Mesenchymal stem cell (in vitro differentiated cells and primary cell): ENCODE measurements around the gene PIGP.

ENCODE experiments used
- DNase-seq: peaks from one replicate; pipeline ENCODE4 v3.0.0-alpha.2; 2013
- H2AFZ ChIP-seq: one replicate; pipeline ENCODE4 v1.6.1; 2013; ENCODE audit warnings: low read depth, mild to moderate bottlenecking, control low read depth, inconsistent platforms, low read length, moderate library complexity
- H2AK5ac ChIP-seq: 2 replicates; pipeline ENCODE4 v1.6.1; 2013; ENCODE audit warnings: low read length, moderate library complexity, mild to moderate bottlenecking, inconsistent platforms; ENCODE audit not compliant: severe bottlenecking
- H2BK120ac ChIP-seq: one replicate; pipeline ENCODE4 v1.6.1; 2013; ENCODE audit warnings: low read depth, mild to moderate bottlenecking, inconsistent platforms, low read length, moderate library complexity
- H2BK12ac ChIP-seq, 2 experiments: one replicate each; pipeline ENCODE4 v1.6.1; 2013; ENCODE audit warnings: inconsistent platforms in 2 of 2, low read length in 2 of 2, mild to moderate bottlenecking in 2 of 2, moderate library complexity in 2 of 2, control low read depth in 1 of 2
- H2BK15ac ChIP-seq: one replicate; pipeline ENCODE4 v1.6.1; 2013; ENCODE audit warnings: mild to moderate bottlenecking, low read depth, inconsistent platforms; ENCODE audit not compliant: poor library complexity, severe bottlenecking
- H2BK5ac ChIP-seq: 2 replicates; pipeline ENCODE4 v1.6.1; 2013; ENCODE audit warnings: low read depth, mild to moderate bottlenecking, low read length, control low read depth, inconsistent platforms; ENCODE audit not compliant: poor library complexity, severe bottlenecking
- H3K14ac ChIP-seq, 2 experiments: one replicate each; pipeline ENCODE4 v1.6.1; 2013; ENCODE audit warnings: inconsistent platforms in 2 of 2, low read length in 2 of 2, control low read depth in 1 of 2, mild to moderate bottlenecking in 1 of 2, moderate library complexity in 1 of 2
- H3K18ac ChIP-seq, 2 experiments: one replicate each; pipeline ENCODE4 v1.6.1; 2013; ENCODE audit warnings: inconsistent platforms in 2 of 2, low read length in 2 of 2, control low read depth in 1 of 2, low read depth in 1 of 2, mild to moderate bottlenecking in 1 of 2
- H3K23ac ChIP-seq, 2 experiments: one replicate each; pipeline ENCODE4 v1.6.1; 2013; ENCODE audit warnings: inconsistent platforms in 2 of 2, low read length in 2 of 2, mild to moderate bottlenecking in 2 of 2, moderate library complexity in 2 of 2, control low read depth in 1 of 2
- H3K27ac ChIP-seq: 2 replicates; pipeline ENCODE4 v1.5.1; 2013; ENCODE audit warnings: mild to moderate bottlenecking, moderate library complexity, low read length, control low read depth, inconsistent platforms; ENCODE audit not compliant: poor library complexity, severe bottlenecking
- H3K27me3 ChIP-seq, 2 experiments: 2 replicates each; pipeline versions ENCODE4 v1.6.1 to v1.7.0; 2013; ENCODE audit warnings: low read length in 2 of 2, mild to moderate bottlenecking in 2 of 2, moderate library complexity in 2 of 2, control low read depth in 1 of 2, inconsistent platforms in 1 of 2; ENCODE audit not compliant: control insufficient read depth in 1 of 2, insufficient read depth in 1 of 2
- H3K36me3 ChIP-seq, 2 experiments: 2 replicates each; pipeline versions ENCODE4 v1.6.1 to v1.7.0; 2013; ENCODE audit warnings: low read length in 2 of 2, control low read depth in 1 of 2, inconsistent platforms in 1 of 2, low read depth in 1 of 2, mild to moderate bottlenecking in 1 of 2; ENCODE audit not compliant: insufficient read depth in 2 of 2, control insufficient read depth in 1 of 2
- H3K4ac ChIP-seq, 2 experiments: one replicate each; pipeline ENCODE4 v1.6.1; 2013; ENCODE audit warnings: inconsistent platforms in 2 of 2, low read length in 2 of 2, mild to moderate bottlenecking in 2 of 2, moderate library complexity in 2 of 2, control low read depth in 1 of 2, low read depth in 1 of 2
- H3K4me1 ChIP-seq: 2 replicates; pipeline ENCODE4 v1.6.1; 2013; ENCODE audit warnings: low read depth, low read length, control low read depth; ENCODE audit not compliant: control insufficient read depth, insufficient read depth
- H3K4me2 ChIP-seq: 2 replicates; pipeline ENCODE4 v1.6.1; 2013; ENCODE audit warnings: low read length, mild to moderate bottlenecking, inconsistent platforms; ENCODE audit not compliant: poor library complexity, severe bottlenecking
- H3K4me3 ChIP-seq, 2 experiments: 2 replicates each; pipeline versions ENCODE4 v1.5.1 to v1.7.0; 2013; ENCODE audit warnings: low read length in 2 of 2, mild to moderate bottlenecking in 2 of 2, control low read depth in 1 of 2, low read depth in 1 of 2; ENCODE audit not compliant: insufficient read depth in 1 of 2
- H3K79me1 ChIP-seq: replicated peaks from 2 replicates; pipeline ENCODE4 v1.6.1; 2013; ENCODE audit warnings: mild to moderate bottlenecking, control low read depth, low read length, inconsistent platforms; ENCODE audit not compliant: poor library complexity, severe bottlenecking
- H3K9ac ChIP-seq: 2 replicates; pipeline ENCODE4 v1.7.0; 2013; ENCODE audit warnings: mild to moderate bottlenecking, low read length, moderate library complexity
- H3K9me3 ChIP-seq: 2 replicates; pipeline ENCODE4 v1.7.0; 2013; ENCODE audit warnings: mild to moderate bottlenecking, low read length; ENCODE audit not compliant: control insufficient read depth
- H4K8ac ChIP-seq: one replicate; pipeline ENCODE4 v1.6.1; 2013; ENCODE audit warnings: inconsistent platforms, mild to moderate bottlenecking, low read length, moderate library complexity
- H4K91ac ChIP-seq: one replicate; pipeline ENCODE4 v1.6.1; 2013; ENCODE audit warnings: mild to moderate bottlenecking, low read length, inconsistent platforms
- WGBS: methylation state at CpG from one replicate; pipeline ENCODE4 v1.1.7; 2013; ENCODE audit warnings: mixed read lengths; 5-methylcytosine and 5-hydroxymethylcytosine counted together

PIGP gene

GRCh38 chr21:37077403-37077802, 4.5 kb upstream of the PIGP start:
- no peak overlapping the region for H2BK120ac ChIP-seq
- DNase-seq = no peak
- no peak overlapping the region for H3K27ac ChIP-seq
- H3K9me3 ChIP-seq = no peaks in the 10 kb centered on the region
- H3K9ac ChIP-seq = no peak overlapping the region
- peaks cover 2% of the 10 kb centered on the region for H3K79me1 ChIP-seq
- no peak overlapping the region for H2BK15ac ChIP-seq
- no peak overlapping the region for H3K18ac ChIP-seq
- no peak overlapping the region for H4K91ac ChIP-seq
- no peaks in the 10 kb centered on the region for H3K4me1 ChIP-seq
- WGBS = 100% methylated on average over 1 of the region's 1 CpG
- H3K36me3 ChIP-seq = no peaks in the 10 kb centered on the region
- H3K4me3 ChIP-seq = no peak overlapping the region
- H2AK5ac ChIP-seq = no peak overlapping the region
- no peak overlapping the region for H4K8ac ChIP-seq
- no peak overlapping the region for H2BK12ac ChIP-seq
- H2BK5ac ChIP-seq = no peak overlapping the region
- H3K14ac ChIP-seq = no peak overlapping the region
- H3K27me3 ChIP-seq = no peaks in the 10 kb centered on the region
- no peak overlapping the region for H3K4ac ChIP-seq
- H2AFZ ChIP-seq = no peak overlapping the region
- no peak overlapping the region for H3K23ac ChIP-seq
- H3K4me2 ChIP-seq = no peak overlapping the region

DNA sequence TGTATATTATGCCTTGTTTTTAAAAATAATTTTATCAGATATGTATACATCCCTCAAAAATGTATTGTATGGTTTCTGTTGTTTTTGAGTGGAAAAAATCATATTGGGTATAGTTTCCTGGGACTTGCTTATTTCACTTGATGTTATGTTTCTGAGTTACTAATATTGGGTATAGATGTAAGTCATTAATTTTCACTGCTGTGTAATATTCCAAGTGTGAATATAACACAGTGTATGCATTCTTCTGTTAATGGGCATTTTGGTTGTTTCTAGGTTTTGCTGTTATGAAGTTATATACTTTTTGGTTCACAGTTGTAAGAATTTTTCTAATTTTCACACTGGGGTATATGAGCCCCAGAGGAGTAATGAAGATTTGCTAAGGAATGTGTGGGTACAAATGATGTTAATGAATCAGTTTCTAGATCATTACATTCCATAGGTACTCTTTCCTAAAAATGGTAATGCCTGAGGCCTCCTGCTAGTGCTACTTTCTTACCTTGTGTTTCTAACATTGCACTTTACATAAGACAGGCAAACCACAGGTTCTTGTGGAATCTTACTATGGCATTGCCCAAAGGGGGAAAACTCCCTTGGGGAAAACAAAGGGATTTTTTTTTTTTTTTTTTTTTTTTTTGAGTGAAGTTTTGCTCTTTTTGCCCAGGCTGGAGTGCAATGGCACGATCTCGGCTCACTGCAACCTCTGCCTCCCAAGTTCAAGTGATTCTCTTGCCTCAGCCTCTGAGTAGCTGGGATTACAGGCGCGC, 3.4 kb upstream of the PIGP start:
- H2AK5ac ChIP-seq = no peak overlapping the region
- H2BK15ac ChIP-seq = no peak overlapping the region
- H2BK5ac ChIP-seq = no peak overlapping the region
- H3K4me2 ChIP-seq = no peak overlapping the region
- no peak overlapping the region for H3K27ac ChIP-seq
- no peak overlapping the region for H3K4ac ChIP-seq
- no peak overlapping the region for H3K4me3 ChIP-seq
- H3K27me3 ChIP-seq = no peaks in the 10 kb centered on the region
- no peak overlapping the region for H3K14ac ChIP-seq
- H4K91ac ChIP-seq = no peak overlapping the region
- DNase-seq = no peak
- H3K79me1 ChIP-seq = peaks cover 7% of the 10 kb centered on the region
- peaks cover 2% of the 10 kb centered on the region for H3K4me1 ChIP-seq
- H2BK120ac ChIP-seq = no peak overlapping the region
- 98% methylated on average over 4 of the region's 4 CpGs for WGBS
- no peak overlapping the region for H2BK12ac ChIP-seq
- no peak overlapping the region for H3K18ac ChIP-seq
- H3K9ac ChIP-seq = no peak overlapping the region
- H3K23ac ChIP-seq = no peak overlapping the region
- no peaks in the 10 kb centered on the region for H3K9me3 ChIP-seq
- H4K8ac ChIP-seq = no peak overlapping the region
- H2AFZ ChIP-seq = no peak overlapping the region
- H3K36me3 ChIP-seq = no peaks in the 10 kb centered on the region

GRCh38 chr21:37075214-37075770, 2.4 kb upstream of the PIGP start:
- Histone ChIP-seq H2BK12ac (no peak overlapping the region), H2BK5ac (no peak overlapping the region), H3K18ac (no peak overlapping the region), H3K4ac (no peak overlapping the region), H3K27ac (no peak overlapping the region), H3K4me2 (no peak overlapping the region), H3K23ac (no peak overlapping the region), H2BK15ac (no peak overlapping the region), H2AK5ac (no peak overlapping the region), H4K91ac (no peak overlapping the region), H2AFZ (no peak overlapping the region), H3K27me3 (no peaks in the 10 kb centered on the region), H3K14ac (no peak overlapping the region), H4K8ac (no peak overlapping the region), H3K79me1 (peaks cover 11% of the 10 kb centered on the region), H3K9me3 (no peaks in the 10 kb centered on the region), H2BK120ac (no peak overlapping the region), H3K9ac (peak overlapping the region; percentile 81), H3K36me3 (peaks cover 0 to 2% of the 10 kb centered on the region in 2 experiments), H3K4me3 (peak overlapping the region in 1 of 2 experiments; percentile 84), H3K4me1 (peaks cover 5% of the 10 kb centered on the region)
- DNase-seq = no peak
- 94% methylated on average over 3 of the region's 4 CpGs for WGBS

- no peak overlapping the region for H2BK12ac ChIP-seq
- no peak overlapping the region for H4K8ac ChIP-seq
- peak overlapping the region in 1 of 2 experiments; percentile 84 for H3K4me3 ChIP-seq
- no peak overlapping the region for H3K14ac ChIP-seq
- H3K9ac ChIP-seq = peak overlapping the region; percentile 81
- H3K23ac ChIP-seq = no peak overlapping the region
- H2AK5ac ChIP-seq = no peak overlapping the region
- H4K91ac ChIP-seq = no peak overlapping the region
- H3K27ac ChIP-seq = no peak overlapping the region
- no peak for DNase-seq
- H2AFZ ChIP-seq = no peak overlapping the region
- no peaks in the 10 kb centered on the region for H3K9me3 ChIP-seq
- H3K4ac ChIP-seq = no peak overlapping the region
- no peak overlapping the region for H3K18ac ChIP-seq
- peaks cover 12% of the 10 kb centered on the region for H3K79me1 ChIP-seq
- no peak overlapping the region for H2BK15ac ChIP-seq
- WGBS = 25% methylated on average over 1 of the region's 9 CpGs
- no peak overlapping the region for H2BK120ac ChIP-seq
- peaks cover 0 to 9% of the 10 kb centered on the region in 2 experiments for H3K36me3 ChIP-seq
- H3K4me1 ChIP-seq = peaks cover 5% of the 10 kb centered on the region
- H3K27me3 ChIP-seq = no peaks in the 10 kb centered on the region
- H2BK5ac ChIP-seq = no peak overlapping the region
- H3K4me2 ChIP-seq = peak overlapping the region; percentile 73
These were observed 1.7 kb upstream of the PIGP start for GRCh38 chr21:37074546-37074945.
